ENCODE measurements around the gene NRG4.

NRG4 gene

GRCh38 chr15:75995611-75996010 lies 16.6 kb downstream of the NRG4 start:
- Histone ChIP-seq H3K9me3 (ENCODE audit: control insufficient read depth, insufficient read depth, low read depth, low read length) (no peaks in the 10 kb centered on the region), H3K4me3 (ENCODE audit: low read depth, low read length) (no peak overlapping the region), H3K27ac (ENCODE audit: extremely low read depth, low read depth, low read length) (no peak overlapping the region), H3K36me3 (ENCODE audit: control insufficient read depth in 2 of 2, insufficient read depth in 1 of 2, low read length in 2 of 2) (no peaks in the 10 kb centered on the region), H3K4me1 (ENCODE audit: control insufficient read depth, insufficient read depth, low read length) (no peaks in the 10 kb centered on the region)
- TF ChIP-seq ZNF623 (tag by site-specific recombination; IDR thresholded peaks at IDR 0.05) (no peak), ZBTB11 (tag by site-specific recombination; conservative IDR thresholded peaks at IDR 0.05; ENCODE audit: low read depth) (no peak)
- POLR2A ChIA-PET: no interaction called here
- CTCF ChIA-PET: interaction anchor here (1.6 kb wide), 1 partner anchor 63 kb away, joined by 5 read pairs; no protein-coding TSS in a partner anchor

DNA sequence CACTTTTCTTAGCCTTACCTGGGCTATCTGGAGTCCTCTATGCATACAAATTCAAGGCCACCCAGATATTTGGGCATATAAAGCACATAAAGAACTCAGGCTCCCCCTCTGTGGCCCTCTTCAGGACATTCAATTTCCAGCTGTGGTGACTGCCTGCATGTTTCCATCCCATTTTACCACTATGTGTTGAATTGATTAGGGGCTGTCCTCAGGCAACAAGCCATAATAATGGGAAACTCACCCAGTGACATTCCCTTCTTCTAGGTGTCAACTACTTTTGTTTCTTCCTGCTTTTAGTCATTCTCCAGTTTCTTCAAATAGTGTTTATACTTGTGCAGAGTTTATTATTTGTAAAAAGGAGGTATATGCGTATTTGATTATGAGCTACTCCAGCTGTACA lies 18.0 kb downstream of the NRG4 start:
- Histone ChIP-seq H3K4me1 (ENCODE audit: control insufficient read depth, insufficient read depth, low read length) (no peaks in the 10 kb centered on the region), H3K27ac (ENCODE audit: extremely low read depth, low read depth, low read length) (no peak overlapping the region), H3K9me3 (ENCODE audit: control insufficient read depth, insufficient read depth, low read depth, low read length) (no peaks in the 10 kb centered on the region), H3K36me3 (ENCODE audit: control insufficient read depth in 2 of 2, insufficient read depth in 1 of 2, low read length in 2 of 2) (no peaks in the 10 kb centered on the region), H3K4me3 (ENCODE audit: low read depth, low read length) (no peak overlapping the region)
- POLR2A ChIA-PET: no interaction called here
- TF ChIP-seq EGR2 (tag by site-specific recombination; IDR thresholded peaks at IDR 0.05; ENCODE audit: low read depth) (no peak), ZFHX2 (tag by site-specific recombination; conservative IDR thresholded peaks at IDR 0.05) (no peak), ZNF514 (tag by site-specific recombination; IDR thresholded peaks at IDR 0.05) (no peak), ZNF610 (tag by site-specific recombination; IDR thresholded peaks at IDR 0.05; ENCODE audit: borderline replicate concordance) (no peak), TCF7L2 (IDR thresholded peaks at IDR 0.05; ENCODE audit: borderline replicate concordance, low read depth, low read length) (no peak), ZNF777 (tag by site-specific recombination; IDR thresholded peaks at IDR 0.05; ENCODE audit: borderline replicate concordance) (no peak), FEZF1 (tag by site-specific recombination; IDR thresholded peaks at IDR 0.05) (no peak), KLF1 (tag by site-specific recombination; IDR thresholded peaks at IDR 0.05) (no peak)
- CTCF ChIA-PET: interaction anchor here (0.8 kb wide), 1 partner anchor 67 kb away, joined by 4 read pairs; no protein-coding TSS in a partner anchor

GRCh38 chr15:75992897-75993296 lies 19.3 kb downstream of the NRG4 start:
- Histone ChIP-seq H3K27ac (ENCODE audit: extremely low read depth, low read depth, low read length) (no peak overlapping the region), H3K9me3 (ENCODE audit: control insufficient read depth, insufficient read depth, low read depth, low read length) (no peaks in the 10 kb centered on the region), H3K4me3 (ENCODE audit: low read depth, low read length) (no peak overlapping the region), H3K4me1 (ENCODE audit: control insufficient read depth, insufficient read depth, low read length) (no peaks in the 10 kb centered on the region), H3K36me3 (ENCODE audit: control insufficient read depth in 2 of 2, insufficient read depth in 1 of 2, low read length in 2 of 2) (no peaks in the 10 kb centered on the region)
- CTCF ChIA-PET: interaction anchor here (1.3 kb wide), 1 partner anchor 157 kb away, joined by 6 read pairs; no protein-coding TSS in a partner anchor
- TF ChIP-seq ZNF266 (tag by site-specific recombination; IDR thresholded peaks at IDR 0.05; ENCODE audit: low read depth) (no peak), ZNF610 (tag by site-specific recombination; IDR thresholded peaks at IDR 0.05; ENCODE audit: borderline replicate concordance) (no peak), HOXC10 (CRISPR knock-in tag; IDR thresholded peaks at IDR 0.05) (no peak), FEZF1 (tag by site-specific recombination; IDR thresholded peaks at IDR 0.05) (no peak), ZNF792 (tag by site-specific recombination; IDR thresholded peaks at IDR 0.05) (no peak), ZFP41 (tag by site-specific recombination; IDR thresholded peaks at IDR 0.05; ENCODE audit: borderline replicate concordance) (no peak), ZNF184 (tag by site-specific recombination; IDR thresholded peaks at IDR 0.05) (no peak), ZNF354C (tag by site-specific recombination; IDR thresholded peaks at IDR 0.05; ENCODE audit: borderline replicate concordance, low read depth) (no peak), ZNF423 (tag by site-specific recombination; IDR thresholded peaks at IDR 0.05) (no peak), ZNF768 (tag by site-specific recombination; IDR thresholded peaks at IDR 0.05) (no peak), ZNF214 (tag by site-specific recombination; IDR thresholded peaks at IDR 0.05; ENCODE audit: borderline replicate concordance) (no peak), ZNF473 (tag by site-specific recombination; IDR thresholded peaks at IDR 0.05) (no peak), TCF7L2 (IDR thresholded peaks at IDR 0.05; ENCODE audit: borderline replicate concordance, low read depth, low read length) (no peak), ZNF10 (tag by site-specific recombination; IDR thresholded peaks at IDR 0.05) (no peak), ZFP69B (tag by site-specific recombination; IDR thresholded peaks at IDR 0.05) (no peak), ZNF514 (tag by site-specific recombination; IDR thresholded peaks at IDR 0.05) (no peak), ZNF121 (tag by site-specific recombination; IDR thresholded peaks at IDR 0.05) (no peak), SCRT1 (tag by site-specific recombination; IDR thresholded peaks at IDR 0.05; ENCODE audit: borderline replicate concordance) (no peak), ZNF292 (tag by site-specific recombination; IDR thresholded peaks at IDR 0.05; ENCODE audit: borderline replicate concordance, low read depth) (no peak)
- TF ChIP-seq, protein P1, sequence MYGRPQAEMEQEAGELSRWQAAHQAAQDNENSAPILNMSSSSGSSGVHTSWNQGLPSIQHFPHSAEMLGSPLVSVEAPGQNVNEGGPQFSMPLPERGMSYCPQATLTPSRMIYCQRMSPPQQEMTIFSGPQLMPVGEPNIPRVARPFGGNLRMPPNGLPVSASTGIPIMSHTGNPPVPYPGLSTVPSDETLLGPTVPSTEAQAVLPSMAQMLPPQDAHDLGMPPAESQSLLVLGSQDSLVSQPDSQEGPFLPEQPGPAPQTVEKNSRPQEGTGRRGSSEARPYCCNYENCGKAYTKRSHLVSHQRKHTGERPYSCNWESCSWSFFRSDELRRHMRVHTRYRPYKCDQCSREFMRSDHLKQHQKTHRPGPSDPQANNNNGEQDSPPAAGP (tag by site-specific recombination; IDR thresholded peaks at IDR 0.05): no peak
- POLR2A ChIA-PET: no interaction called here
